GM18508 (cell line): ENCODE results near the gene LMTK3.
"Not testable (repeated sequence)": the region's sequence is repeated elsewhere in the genome, so short reads cannot be mapped to it uniquely, and the experiment has no call there.

Experiments used
- ATAC-seq: cut with Tn5 transposase; IDR thresholded peaks from one replicate; pipeline ENCODE4 v1.9.1; 2021; ENCODE audit warnings: moderate number of reproducible peaks; ENCODE audit not compliant: insufficient read depth, unreplicated experiment

Gene LMTK3

DNA sequence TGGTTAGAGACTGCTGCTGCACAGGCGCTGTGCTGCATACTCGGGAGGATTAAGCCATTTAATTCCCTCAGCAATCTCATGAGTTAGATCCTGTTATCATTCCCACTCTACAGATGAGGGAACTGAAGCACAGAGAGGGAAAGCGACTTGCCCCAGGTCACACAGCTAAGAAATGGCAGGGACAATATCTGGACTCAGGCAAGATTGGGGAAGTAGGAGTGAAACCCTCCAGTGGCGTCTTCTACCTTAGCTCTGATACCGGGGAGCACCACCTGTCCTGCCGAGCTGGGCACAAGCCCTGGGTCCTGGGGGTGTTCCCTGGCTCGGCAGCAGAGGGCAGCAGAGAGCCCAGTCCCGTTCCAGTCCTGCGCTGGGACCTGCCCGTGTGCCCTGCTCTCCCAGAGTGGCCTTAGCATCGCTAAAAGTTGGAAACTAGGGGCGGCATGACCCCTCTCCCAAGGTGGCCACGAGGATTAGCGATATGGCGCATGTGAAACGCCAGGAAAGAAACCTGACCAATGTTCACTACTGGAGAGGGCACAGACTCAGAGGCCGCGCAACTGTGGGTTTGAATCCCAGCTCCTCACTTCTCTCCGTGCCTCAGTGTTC lies 21.9 kb downstream of the LMTK3 start:
- no peak for ATAC-seq

DNA sequence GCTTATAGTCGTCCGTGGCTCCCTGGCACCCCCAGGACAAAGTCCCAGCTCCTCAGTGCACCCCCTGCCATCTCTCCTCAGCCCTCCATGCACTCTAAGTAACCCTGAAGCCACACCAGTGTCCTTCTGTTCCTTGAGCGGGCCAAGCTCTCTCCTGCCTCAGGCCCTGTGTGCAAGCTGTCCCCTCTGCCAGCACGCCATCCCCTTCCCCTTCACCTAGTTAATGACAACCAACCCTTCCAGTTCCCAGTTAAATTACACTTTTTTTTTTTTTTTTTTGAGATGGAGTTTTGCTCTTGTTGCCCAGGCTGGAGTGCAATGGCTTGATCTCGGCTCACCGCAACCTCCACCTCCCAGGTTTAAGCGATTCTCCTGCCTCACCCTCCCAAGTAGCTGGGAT lies 23.2 kb downstream of the LMTK3 start:
- ATAC-seq = not testable (repeated sequence)

- ATAC-seq = no peak
Observed at GRCh38 chr19:48487948-48488347, 23.7 kb downstream of the LMTK3 start.

DNA sequence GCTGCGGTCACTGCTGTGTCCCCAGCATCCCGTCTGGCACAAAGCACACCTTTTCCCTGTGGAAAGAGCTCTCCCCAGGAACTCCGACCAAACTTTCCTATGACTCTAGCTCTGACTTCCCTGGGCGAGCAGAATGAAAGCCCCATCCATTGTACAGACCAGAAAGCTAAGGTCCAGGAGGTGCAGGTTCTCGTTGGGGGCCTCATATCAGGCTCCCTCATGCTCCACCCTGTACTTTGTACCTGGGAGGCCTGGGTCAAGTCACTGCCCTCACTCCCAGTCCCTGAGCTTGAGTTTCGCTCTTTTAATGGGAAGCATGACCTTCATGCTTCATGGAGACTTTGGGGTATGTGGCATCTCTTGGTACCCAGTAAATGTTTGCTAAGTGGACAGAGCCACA lies 24.1 kb downstream of the LMTK3 start:
- no peak for ATAC-seq

- ATAC-seq = not testable (repeated sequence)
Observed at GRCh38 chr19:48486706-48487105, 24.9 kb downstream of the LMTK3 start.

GRCh38 chr19:48484931-48485612 lies 26.6 kb downstream of the LMTK3 start:
- ATAC-seq = no peak

DNA sequence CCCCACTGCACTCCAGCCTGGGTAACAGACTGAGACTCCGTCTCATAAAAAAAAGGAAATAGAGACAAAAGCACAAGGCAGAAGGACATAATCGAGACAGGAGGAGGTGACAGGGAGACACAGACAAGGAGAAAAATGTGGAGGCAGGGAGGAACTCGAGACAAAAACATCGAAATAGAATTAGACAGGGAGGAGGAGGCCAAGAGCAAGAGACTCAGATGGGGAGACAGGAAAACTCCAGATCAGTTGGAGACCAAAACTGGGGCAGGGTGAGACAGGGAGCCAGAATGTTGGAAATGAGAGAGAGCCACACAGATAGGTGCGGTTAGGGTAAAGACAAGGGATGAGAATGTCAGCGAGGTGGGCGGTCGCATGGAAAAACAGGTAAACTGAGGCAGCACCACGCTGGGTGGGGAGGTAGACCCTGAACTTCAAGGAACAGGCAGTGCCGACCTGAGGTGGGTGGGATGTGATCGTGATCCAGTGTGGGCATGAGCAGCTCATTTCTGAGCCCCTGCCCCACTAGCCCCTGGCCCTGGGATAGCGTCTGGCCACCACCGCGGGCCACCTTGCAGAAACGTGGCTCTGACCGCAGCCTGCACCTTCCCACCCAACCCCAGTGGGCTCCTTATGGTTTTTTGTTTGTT lies 27.3 kb downstream of the LMTK3 start:
- no peak for ATAC-seq

DNA sequence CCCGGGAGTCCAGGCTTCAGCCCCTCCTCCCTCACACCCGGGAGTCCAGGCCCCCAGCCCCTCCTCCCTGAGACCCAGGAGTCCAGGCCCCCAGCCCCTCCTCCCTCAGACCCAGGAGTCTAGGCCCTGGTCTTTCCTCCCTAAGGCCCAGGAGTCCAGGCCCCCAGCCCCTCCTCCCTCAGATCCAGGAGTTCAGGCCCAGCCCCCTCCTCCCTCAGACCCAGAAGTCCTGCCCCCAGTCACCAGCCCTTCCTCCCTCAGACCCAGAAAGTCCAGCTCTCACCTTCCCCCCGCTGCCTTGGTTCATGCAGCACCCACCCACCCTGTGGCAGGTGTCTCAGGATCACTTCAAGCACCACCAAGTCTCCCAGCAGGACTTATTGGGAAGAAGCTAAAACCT lies 28.3 kb downstream of the LMTK3 start:
- ATAC-seq = no peak

GRCh38 chr19:48481846-48482639 lies 29.6 kb downstream of the LMTK3 start:
- no peak for ATAC-seq

DNA sequence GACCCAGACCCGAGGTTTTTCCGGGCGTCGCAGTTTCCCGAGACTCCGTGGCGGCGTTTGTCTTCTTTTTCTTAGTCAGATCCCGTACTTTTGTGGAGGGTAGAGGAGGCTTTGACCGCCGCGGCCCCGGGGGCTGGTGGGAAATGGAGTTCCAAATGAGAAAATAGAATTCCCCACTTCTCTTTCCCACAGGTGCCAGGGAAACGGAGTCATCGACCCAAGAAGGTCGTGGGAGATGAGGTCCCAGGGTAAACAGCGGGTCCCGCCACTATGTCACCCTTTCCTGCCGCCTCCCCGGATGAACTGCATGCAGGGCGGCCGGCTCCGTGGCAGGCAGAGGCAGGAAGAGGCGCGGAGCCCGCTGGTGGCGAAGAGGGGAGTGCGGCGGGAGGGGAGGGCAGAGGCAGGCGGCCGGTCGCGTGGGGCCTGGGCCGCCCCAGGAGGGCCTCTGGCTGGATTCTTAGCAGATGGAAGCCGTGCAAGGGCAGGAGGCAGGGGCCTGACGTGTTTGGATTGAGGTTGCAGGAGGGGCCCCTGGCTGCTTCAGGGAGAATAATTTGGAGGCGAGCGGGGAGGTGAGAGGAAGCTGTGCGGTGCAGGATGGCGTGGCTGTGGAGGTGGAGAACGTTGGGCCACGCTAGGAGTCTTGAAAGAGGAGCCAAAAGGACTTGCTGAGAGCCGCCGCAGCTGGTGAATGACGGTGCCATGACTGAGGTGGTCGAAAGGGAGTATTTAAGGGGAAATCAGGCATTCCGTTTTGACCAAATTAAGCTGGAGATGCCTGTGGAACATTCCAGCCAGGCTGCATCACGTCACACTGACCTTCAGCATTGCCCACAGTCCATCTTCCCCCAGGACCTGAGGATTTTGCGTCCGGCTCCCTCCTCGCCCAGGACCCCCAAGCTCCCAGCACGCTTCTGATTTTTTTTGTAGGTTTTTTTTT lies 30.8 kb downstream of the LMTK3 start:
- no peak for ATAC-seq

GRCh38 chr19:48480183-48480557 lies 31.5 kb downstream of the LMTK3 start:
- no peak for ATAC-seq

DNA sequence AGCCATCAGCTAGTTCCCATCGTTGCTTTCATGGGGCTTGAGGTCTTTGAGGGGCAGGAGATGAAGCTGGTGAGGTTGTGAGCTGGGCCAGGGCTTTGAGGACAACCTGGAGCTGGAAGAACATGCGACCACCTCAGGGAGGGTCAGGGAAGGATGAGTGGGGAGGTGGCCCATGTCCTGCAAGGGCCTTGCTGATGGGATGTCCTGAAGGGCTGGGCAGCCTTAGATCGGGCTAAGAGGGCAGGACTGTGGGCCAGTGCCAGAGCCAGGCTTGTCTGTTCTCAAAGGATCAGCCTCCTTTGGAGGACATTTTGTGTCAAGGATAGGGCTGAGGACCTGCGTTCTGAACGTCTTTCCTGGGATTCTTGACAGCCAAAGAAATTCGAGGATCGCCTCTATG lies 31.9 kb downstream of the LMTK3 start:
- no peak for ATAC-seq

- no peak for ATAC-seq
Observed at GRCh38 chr19:48478339-48479256, 33.0 kb downstream of the LMTK3 start.

GRCh38 chr19:48477698-48478338 lies 33.8 kb downstream of the LMTK3 start:
- no peak for ATAC-seq

DNA sequence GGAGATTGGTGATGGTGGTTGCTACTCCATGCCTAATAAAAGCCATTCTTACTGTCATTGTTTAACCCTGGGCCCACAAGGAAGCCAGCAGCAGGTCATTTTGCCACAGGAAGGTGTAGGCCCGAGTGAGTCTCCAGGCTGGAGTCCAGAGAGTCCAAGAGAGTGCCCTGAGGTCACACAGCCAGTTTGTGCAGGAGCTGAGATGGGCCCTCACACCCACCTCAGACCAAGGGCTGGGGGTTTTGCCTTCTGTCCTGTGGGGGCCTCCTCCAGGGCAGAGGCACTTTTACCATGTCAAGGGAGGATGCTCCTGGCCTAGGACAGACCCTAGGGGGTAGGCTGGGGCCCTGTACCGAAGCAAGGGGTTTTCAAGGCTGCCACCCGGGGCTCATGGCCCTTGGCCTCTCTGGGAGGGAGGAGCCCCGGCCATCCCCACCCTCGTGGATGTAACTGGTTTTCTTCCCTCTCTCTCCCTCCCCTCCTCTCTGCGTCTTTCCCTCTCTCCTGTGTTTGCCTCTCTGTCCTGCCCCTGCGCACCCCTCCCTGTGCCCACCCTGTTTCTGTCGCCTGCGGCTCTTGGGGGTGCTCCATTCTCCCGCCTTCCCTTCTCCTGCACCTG lies 34.5 kb downstream of the LMTK3 start:
- ATAC-seq = no peak

- no peak for ATAC-seq
Observed at GRCh38 chr19:48476176-48476575, 35.5 kb downstream of the LMTK3 start.

DNA sequence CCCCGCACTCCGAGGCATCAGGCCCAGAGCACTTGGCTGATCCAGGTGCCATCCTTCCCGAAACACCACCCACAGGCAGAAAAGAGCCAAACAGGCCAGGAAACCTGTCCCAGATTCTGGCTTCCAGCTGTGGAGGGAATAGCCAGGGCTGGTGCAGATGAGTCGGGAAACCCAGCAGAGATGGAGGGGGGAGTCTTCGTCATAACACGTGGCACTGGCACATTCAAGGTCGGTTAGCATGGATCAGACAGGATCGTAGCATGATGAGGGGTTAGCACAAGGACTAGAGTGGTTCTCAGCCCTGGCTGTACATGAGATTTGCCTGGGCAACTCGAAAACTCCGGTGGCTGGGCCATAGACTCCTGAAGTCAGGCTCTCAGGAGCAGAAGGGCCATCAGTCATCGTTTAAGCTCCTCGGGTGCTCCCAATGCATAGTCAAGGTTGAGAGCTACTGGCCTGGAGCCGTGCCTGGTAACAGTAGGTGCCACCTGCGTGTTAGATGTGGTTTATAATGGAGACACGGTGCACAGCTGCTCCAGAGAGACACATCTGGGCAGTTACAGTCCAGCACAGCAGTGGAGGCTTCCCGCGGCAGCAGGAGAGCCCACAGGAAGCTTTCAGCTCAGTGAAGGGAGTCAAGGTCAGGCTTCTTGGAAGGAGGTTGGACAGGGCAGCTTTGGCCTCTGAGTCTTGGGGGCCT lies 36.1 kb downstream of the LMTK3 start:
- no peak for ATAC-seq
